ENCODE data around the gene NOS1AP.

NOS1AP gene

DNA sequence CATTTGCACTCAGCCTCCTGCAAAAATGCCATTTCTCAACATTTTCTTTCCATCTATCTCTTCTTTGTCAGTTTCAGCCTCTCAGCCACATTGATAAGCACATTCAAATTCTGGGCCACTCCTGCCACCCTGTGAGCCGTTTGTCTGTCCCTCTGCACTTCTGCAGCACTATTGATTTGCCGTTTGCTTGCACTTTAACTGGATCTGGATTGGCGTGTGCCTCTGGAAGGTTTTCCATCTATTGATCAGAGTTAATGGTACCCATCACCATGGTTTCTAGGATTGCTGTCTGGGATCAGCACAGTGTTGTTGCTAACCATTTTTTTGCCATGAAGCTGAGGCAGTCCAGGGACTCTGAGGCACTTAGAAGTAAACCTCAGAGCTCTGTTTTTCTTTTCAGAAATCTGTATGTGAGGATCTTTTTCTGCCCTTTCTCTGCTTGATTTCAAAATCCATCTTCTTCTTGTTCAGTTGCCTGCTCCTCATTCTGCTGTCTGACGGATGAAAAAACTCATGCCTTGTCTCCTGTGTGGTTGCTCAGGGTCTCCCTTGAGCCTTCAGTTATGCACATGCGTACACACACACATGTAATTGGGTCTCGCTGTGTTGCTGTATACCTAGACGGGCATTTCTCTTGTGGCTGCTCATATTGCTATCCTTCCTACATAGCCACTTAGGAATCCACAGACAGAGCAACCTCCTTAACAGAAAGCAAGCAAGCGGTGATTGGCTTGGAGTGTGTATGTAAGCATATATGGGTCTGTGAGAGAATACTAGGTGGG is 67.9 kb downstream of the NOS1AP start:
- FAIRE-seq (no peak), DNase-seq (ENCODE audit: low spot score) (no peak)

DNA sequence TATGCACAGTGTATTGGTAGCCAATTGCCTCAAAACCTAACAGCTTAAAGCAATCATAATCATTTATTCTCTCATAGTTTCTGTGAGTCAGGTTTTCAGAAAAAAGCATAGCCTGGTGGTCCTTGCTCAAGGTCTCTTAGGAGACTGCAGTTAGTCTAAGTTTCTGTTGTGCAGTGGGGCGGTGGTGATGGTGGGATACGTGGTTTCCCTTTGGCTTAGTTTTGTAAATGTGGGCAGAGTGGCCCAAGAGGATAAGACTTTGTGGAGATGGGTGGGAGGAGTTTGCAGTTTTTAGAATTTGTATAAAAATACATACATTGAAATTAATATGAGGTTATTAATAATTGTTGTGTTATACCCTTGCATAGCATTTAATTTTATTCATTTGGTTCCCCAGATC is 68.6 kb downstream of the NOS1AP start:
- no peak for FAIRE-seq
- no peak for DNase-seq (ENCODE audit: low spot score)

DNA sequence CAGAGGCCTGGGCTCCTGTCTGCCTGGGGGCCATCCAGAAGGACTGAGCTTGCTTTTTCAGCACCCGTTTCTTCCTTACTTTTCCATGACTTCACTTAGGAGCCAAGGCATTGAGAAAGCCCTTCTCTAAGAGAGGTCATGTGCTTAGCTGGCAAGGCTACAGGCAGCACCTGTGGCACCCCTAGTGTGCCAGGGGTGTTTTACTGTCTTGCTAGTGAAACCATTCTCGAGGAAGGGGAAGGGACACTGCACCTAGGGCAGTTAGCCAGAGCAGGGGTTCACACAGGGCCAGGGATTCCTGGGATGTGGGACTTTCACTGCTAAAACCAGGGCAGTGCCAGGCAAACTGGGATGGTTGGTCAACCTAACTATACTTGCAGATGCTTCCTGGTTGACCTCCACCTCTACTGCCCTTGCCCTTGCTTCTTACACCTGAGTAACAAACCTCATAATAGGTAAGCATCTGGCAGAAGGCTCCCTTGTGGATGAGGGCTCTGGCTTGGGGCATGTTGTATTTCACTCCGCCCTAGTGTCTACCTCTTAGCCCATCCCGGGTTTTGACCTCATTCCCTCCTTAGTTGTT is 69.2 kb downstream of the NOS1AP start:
- FAIRE-seq = no peak

DNA sequence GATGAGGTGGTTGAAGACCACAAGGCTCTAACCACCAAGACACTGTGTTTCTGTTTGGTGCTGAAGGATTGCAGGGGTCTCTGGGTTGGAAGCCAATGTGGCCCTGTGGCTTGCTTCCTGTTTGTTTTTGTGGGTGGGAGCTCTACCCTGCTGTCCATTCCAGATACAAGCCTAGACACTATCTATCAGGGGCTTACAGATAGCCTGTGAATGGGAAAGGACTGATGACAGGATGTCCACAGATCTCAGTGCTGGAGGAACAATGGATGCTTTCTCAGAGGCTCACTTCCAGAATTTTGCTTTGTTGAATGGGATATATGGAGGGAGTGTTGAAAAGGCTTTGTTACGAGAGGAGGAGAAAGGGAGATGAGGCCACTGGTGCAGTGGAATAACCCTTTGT is 69.7 kb downstream of the NOS1AP start:
- no peak for DNase-seq (ENCODE audit: low spot score)
- FAIRE-seq = no peak

More for the DNA sequence above, 69.2 kb downstream of the NOS1AP start:
- DNase-seq (ENCODE audit: low spot score) = no peak

DNA sequence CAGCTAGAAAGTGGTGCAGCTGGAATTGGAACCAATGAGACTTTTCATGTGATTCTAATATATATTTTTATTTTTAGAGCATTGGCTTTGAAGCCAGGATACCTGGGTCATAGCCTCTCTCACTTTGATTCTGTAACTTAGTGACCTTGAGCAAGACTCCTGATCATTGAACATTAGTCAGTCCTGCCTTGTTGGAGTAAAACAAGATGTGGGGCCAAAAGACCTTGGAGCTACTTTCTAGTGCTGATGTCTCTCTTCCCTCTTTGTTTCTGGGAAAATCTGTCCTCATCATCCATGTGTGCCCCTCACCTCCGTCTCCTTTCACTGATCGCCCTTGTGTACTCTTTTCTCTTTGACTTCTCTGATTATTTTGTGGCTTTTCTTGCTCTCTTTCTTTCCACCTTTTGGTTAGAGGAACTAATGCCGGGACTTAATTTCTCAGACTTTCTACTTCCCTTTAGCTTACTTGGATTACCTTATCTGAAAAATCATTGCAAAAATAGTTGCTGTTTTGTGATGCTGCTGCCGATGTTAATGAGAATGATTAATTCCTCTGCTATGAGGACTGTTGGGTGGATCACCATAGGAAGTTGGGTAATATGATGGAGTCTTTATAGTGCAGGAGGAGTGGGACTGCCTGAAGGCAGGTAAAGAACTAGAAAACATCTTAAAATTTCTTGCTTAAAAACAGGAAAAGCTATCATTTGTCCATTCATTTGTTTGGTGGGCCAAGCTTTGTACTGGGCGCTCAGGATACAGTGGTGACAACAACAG is 72.0 kb downstream of the NOS1AP start:
- FAIRE-seq = no peak
- DNase-seq (ENCODE audit: low spot score) = no peak

DNA sequence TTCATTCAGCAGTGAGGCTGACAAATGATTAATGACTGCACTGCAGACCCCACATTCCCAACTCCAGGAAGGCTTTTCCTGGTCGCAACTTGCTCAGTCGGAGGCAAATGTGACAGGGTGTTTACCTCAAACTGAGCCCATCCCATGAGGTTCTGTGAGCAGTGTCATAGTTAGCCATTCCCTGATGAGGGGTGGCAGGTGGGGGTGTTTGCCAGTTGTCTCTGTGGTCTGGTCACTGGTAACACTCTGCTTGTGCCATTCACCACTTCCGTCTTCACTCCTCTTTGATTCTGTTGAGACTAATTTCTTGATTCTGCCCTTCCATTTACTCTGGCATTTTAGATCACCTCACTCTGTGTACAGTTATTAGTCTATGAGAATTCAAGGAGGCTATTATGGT is 73.5 kb downstream of the NOS1AP start:
- DNase-seq (ENCODE audit: low spot score) (no peak), FAIRE-seq (no peak)

DNA sequence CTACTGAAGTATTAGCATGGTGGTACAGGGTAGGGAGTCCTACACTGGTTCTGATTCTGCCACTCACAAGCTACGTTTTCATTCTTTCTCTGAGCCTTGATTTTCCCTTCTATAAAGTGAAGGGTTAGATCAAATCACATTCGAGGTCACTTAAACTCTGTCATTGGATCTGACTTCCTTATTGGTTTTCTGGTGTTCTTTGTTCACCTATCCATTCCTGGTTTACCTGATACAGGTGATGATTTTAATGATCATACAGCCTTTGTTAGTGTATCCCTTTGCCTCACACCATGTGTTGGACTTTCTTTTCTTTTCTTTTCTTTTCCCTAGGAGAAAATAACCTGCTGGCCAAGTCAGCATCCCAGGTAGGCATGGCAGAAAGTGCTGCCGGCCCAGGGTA is 74.8 kb downstream of the NOS1AP start:
- DNase-seq (ENCODE audit: low spot score) (no peak), FAIRE-seq (no peak)

DNA sequence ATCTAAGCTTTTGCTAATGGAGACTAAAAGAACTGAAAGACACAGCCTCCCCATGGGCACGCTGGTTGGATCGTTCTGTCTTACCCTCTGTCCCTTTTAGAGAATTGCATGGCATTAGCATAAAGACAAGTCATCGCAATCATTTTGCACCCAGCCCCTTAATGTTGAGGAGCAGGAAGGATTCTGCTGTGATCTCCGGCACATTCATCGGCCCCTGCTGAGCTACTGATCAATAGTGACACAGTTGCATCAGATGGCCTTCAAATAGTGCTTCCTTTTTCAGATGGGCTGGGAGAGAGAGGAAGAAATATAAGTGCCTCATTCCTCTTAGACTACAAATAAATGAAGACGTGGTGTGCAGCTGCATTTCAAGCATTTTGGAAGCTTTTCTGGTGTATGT is 75.4 kb downstream of the NOS1AP start:
- FAIRE-seq = no peak
- no peak for DNase-seq (ENCODE audit: low spot score)

DNA sequence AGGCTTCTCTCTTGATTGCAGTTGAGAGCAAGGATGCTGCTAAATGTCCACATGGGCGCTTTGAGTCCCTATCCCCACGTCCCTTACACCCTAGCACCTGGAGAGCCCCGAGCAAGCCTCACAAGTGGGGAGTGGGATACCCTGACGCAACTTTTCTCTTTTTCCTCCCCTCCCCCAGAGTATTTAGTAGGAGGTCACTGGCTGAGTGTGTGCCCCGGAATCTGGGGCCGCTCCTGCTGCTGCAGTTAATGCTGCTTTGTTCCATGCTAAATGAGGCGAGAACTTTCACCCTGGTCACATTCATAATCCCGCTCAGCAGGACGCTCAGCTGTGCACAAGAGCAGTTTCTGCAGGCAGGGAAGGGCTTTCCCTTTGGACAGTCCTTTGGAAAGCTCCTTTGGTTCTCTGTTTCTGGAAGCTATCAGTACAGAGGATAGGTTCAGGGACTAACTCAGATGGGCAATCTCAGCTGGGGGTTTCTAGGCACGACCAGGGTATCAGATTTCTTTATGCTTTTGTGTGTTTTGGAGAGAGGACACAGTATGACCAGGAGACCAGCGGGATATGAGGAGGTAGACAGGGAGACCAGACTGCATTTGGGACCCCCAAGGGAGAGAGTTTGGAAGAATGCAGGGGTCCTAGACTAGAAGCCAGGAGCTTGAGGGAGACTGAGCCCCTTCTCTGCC is 75.9 kb downstream of the NOS1AP start:
- no peak for DNase-seq (ENCODE audit: low spot score)

DNA sequence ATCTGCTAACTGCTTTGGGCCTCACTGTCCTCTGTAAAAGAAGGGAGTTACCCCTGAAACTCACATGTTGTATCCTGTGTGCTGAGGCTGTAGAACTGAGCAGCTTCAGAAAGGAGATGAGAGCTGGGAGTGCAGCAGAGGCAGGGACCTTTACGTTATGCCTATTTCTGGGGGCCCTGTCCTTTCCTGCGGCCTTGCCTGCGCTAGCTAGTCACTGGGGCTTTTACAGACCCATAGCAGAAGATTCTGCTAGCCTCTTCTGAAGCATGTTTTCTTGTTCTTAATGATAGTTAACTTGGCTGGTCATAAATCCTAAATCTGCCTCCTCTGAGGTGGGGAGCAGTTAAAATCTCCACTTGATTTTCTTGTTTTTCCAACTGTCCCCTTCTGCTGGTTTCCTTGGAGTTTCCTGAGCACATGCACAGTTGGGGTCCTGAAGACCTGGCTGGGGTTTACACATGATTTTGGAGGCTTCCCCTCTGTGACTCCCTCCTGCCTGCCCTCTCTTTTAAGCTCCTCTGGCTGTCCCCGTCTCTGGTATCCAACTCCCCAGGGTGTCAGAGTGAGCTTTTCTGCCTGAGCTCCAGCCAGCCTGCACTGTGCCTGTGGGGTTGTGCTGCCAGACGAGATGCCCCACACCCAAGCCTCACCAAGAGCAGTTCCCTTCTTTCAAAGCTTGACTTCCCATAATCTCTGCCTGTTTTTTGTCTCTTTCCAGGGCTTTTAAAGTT is 76.6 kb downstream of the NOS1AP start:
- DNase-seq (ENCODE audit: low spot score) (no peak), FAIRE-seq (no peak)

More for the DNA sequence above, 75.9 kb downstream of the NOS1AP start:
- no peak for FAIRE-seq

DNA sequence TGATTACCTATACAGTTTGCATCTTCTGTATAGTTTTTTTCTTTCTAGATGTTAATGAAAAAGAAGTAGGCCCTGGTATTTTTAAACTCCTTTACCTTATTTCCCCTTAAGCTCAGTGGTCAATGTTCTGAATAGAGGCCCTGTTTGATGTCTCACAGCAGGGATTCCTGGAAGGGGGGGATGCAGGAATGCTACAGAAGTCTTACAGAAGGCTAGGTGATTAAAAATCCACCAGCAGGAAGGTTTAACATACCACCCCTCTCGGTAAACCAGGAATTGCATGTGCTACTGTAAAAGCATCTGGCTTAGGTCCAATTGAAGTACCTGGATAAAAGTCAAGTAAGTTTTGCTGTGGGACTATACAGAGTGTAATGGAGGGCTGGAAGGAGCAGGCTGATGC is 78.3 kb downstream of the NOS1AP start:
- FAIRE-seq (no peak), DNase-seq (ENCODE audit: low spot score) (no peak)

DNA sequence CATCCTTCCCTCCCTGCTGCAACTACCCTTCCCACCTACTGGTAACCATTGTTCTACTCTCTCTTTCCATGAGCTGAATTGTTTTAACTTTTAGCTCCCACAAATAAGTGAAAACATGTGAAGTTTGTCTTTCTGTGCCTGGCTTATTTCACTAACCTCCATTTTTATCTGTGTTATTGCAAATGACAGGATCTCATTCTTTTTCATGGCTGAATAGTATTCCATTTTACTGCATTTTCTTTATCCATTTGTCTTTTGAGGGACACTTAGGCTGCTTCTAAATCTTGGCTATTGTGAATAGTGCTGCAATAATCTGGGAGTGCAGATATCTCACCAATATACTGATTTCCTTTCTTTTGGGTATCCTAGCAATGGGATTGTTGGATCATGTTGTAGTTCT is 80.6 kb downstream of the NOS1AP start:
- no peak for FAIRE-seq
- DNase-seq (ENCODE audit: low spot score) = no peak

DNA sequence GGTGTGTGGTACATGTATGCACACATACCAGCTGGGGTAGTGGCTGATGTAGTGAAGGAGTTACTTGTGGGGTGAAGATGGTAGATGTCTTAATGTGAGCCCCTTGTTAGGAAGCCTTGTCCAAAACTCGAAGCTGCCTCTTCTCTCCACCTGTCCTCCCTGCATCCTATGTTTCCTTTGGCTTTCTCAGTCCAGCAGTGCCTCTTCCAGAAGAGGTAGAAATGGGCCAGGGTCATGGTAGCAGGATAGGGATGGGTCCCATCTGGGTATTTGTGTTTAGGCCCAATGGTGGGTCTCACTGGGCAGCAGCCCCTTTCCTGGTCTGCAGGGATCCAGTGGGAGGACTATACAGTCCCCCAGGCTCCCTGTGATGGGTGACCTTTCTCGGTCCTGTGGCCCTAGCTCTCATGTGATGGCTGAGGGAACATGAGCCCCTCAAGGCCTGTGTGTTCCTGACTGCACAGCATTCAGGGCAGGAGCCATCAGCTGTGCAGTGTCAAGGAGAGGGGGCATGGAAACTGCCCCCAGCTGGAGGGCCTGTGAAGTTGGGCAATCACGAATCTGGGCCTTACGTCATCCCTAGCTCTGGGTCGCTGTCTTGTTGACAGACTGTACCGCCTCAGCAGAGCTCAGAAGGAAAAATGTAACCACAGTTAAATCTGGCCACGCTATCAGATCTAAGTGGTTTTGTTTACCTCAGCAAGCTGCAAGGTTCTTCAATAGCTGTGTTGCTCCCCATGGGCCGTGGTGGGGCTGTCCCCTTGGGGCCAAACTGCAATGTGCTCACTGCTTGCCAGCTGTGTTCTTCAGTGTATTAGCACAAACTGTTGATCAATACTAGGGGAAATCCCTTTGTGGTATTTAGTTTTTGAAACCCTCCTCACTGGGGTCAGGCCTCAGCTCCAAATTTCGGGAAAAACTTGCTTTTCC is 82.7 kb downstream of the NOS1AP start:
- FAIRE-seq = no peak
- DNase-seq (ENCODE audit: low spot score) = no peak

DNA sequence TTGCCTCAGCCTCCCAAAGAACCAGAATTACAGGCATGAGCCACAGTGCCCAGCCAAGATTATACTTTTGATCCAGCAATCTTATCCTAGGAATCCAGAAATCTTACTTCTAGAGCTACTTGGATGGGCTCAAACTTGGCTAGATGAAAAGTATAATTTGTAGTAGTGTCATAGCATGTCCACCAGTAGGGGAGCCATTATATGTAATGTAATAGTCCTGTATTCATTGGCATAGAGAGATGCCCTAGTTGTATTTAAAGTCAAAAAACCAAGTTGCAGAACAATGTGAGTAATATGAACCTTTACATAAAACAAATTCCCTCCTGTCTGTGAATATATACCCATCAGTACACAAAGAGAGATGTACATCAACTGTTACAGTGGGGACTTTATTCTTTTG is 83.9 kb downstream of the NOS1AP start:
- DNase-seq (ENCODE audit: low spot score) (no peak), FAIRE-seq (no peak)

DNA sequence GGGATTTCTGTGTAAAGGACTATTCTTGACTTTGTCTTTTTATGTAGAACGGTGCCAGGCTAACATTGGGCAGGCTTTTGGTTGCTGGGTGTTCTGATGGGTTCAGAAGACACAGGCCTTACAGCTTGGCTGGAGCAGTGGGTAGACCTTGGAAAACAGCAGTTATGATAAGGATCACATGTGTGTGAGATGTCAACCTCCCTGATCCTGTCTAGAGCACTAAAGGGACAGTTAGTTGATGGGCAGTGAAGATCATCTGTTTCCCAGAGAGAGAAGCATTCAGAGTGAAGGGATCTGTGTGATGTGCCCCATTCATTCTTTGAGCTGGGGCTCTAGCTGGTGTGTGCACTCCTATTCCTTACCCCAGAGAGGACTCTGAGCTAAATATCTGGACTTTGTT is 88.0 kb downstream of the NOS1AP start:
- FAIRE-seq (no peak), DNase-seq (ENCODE audit: low spot score) (no peak)

DNA sequence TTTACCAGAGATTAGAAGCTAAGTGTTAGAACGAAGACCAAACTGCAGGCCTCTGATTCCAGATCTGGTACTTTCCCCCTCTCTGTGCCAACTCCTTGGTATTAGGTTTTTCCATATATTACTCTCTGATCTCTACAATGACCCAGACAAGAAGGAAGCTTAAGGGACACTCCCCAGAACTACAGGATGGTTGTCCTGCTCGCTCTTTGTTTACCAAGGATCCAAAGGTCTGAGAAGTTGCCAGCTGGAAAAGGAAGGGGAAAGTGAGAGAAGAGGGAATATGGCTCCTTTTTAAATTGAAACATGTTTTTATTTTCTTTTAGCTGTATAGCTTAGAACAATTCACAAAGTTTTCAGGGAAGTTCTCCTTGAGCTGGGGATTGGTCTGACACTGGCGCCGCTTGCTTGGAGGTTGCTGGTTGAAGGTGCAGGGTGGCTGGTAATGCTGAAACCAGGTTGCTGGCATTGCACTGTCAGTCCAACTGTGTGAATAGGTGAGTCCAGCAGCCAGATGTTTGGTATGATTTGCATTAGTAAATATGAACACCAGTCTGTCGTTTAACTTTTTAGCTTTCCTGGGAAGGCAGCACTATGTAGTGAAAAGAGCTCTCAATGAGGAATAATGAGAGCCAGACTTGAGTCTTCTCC is 89.3 kb downstream of the NOS1AP start:
- DNase-seq (ENCODE audit: low spot score) (no peak), FAIRE-seq (no peak)

DNA sequence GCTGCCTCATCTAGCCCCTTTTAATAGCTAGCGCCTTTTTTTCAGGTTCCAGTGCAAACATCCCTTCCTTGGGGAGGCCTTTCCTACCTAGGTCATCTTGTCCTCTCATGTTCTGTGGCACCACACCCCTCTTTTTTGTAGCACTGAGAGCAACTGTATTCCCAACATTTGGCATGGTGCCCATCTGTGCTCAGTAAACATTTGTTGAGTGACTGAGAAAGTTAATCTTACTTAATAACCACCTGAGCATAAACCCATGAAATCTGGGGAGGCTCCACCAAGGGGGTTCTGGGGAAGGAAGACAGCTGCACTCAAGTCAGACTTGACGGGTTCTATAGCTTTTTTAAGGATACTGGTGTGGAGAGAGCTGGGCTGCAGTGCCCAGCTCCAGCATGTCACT is 90.0 kb downstream of the NOS1AP start:
- DNase-seq (ENCODE audit: low spot score) (no peak), FAIRE-seq (no peak)

DNA sequence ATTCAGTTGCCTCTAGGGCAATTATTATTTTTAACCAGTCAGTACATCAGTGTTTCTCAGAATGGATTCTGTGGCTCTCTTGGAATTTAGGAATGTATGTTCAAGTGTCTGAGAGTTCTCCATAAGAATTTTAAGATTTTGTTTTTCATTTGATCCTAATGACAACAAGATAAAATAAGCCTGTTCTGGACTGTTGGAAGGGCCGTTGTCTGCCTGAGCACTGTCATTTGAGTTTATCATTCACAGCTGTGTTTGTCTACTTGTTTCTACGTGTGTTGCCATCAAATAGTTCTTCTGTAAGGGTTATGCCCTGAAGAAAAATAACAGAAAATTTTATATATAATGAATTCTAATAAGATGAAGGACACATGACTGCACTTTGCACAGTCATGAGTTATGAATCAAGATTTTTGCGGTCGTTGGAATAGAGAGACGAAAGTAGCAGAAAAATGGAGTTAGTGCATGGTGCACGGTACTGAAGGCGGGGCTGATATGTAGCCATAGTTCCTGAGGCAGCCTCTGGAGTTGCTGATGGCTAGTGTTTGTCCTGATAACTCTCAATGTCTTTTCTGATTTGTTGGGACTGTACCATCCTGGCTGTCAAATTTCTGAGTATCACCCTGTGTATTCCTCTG is 92.5 kb downstream of the NOS1AP start:
- FAIRE-seq (no peak), DNase-seq (ENCODE audit: low spot score) (no peak)

DNA sequence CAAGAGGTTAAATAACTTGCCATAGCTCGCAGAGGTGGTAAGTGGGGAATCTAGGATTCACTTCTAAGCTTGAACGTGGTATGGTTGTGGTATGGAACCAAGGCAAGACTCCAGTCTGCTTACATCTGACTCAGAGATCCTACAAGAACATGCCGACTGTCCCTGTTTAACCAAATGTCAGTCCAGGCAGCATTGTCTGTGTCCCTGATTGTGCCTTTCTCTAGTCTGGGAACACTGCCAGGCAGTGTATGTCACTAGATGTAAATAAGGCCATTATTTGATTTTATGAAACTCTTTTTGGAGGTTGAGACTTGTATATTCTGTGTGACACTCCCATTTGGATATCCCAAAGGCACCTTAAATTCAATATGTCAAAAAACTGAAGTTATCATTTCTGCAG is 96.0 kb downstream of the NOS1AP start:
- no peak for DNase-seq (ENCODE audit: low spot score)

More for the DNA sequence above, 96.0 kb downstream of the NOS1AP start:
- no peak for FAIRE-seq

All from urothelium cell line (cell line).